Measurements from ENCODE around the gene RTEL1.

The RTEL1 gene

GRCh38 chr20:63690003-63690897, 32.1 kb downstream of the RTEL1 start:
- no peak for DNase-seq

- no peak for DNase-seq
Observed at GRCh38 chr20:63690898-63691710, 33.0 kb downstream of the RTEL1 start.

GRCh38 chr20:63691711-63692435, 33.8 kb downstream of the RTEL1 start:
- DNase-seq, result no peak

DNA sequence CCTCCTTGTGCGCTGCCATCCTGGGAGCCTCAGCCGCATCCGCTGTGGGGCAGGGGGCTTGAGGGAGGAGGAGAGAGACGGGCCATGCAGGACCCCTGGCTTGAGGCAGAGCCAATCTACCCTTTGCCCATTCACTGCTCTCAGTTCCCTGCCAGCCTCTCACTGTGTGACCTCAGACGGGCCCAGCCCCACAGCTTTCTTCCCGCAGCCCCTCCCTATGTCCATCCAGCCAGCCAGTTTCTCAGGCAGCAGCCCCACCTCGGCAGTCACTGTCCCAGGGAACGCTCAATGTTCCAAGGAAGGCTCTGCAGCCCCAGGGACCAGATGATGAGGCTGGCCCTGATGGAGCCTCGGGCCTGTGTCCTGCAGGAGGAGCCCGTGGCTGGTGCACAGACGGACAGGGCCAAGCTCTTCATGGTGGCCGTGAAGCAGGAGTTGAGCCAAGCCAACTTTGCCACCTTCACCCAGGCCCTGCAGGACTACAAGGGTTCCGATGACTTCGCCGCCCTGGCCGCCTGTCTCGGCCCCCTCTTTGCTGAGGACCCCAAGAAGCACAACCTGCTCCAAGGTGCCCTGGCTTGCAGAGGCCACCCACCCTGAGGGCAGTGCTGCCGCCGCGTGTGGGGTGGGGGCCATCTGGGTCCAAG, 34.4 kb downstream of the RTEL1 start:
- DNase-seq, result no peak

- no peak for DNase-seq
Observed at GRCh38 chr20:63693083-63693732, 35.1 kb downstream of the RTEL1 start.

DNA sequence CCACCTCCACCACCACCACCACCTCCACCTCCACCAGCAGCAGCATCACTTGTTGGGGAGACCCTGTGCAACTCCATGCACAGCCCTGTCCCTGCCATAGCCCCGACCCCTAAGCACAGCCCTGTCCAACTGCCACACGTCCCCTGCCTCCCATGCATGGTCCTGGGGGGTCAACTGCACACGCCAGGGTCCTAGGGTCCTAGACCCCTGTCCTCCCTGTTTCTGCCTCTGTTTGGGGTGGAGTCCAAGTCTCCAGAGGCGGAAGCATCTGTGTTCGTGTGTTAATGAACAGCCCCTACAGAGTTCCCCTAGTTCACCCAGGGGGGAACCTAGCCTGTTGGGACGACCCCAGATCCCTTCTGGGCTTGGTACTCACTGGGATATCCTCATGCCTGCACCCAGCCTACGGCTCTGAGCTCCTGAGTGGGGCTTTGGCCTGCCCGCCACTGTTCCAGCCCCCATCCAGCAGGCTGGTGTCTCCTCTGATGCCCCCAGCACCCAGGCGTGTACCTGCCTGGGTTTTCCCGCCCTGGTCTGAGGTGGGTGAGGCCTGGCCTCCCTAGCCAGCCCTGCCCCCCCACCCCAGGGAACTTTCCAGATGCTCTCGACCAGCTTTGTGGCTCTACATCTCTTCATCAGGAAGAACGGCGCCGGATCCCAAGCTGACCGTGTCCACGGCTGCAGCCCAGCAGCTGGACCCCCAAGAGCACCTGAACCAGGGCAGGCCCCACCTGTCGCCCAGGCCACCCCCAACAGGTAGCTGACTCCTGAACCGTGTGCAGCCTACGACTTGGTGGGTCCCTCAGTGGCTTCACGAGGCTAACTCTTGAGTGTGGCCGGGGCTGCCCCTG, 35.8 kb downstream of the RTEL1 start:
- DNase-seq, result no peak

GRCh38 chr20:63694584-63695423, 36.7 kb downstream of the RTEL1 start:
- no peak for DNase-seq

- no peak for DNase-seq
Observed at GRCh38 chr20:63695424-63696305, 37.6 kb downstream of the RTEL1 start.

- no peak for DNase-seq
Observed at GRCh38 chr20:63696306-63696627, 38.2 kb downstream of the RTEL1 start.

- no peak for DNase-seq
Observed at GRCh38 chr20:63696628-63697356, 38.7 kb downstream of the RTEL1 start, which contains the start of gene TNFRSF6B. Gene TNFRSF6B (plus strand): TSS chr20:63696652. CDS start chr20:63696768, 116 bp downstream.

- no peak for DNase-seq
Observed at GRCh38 chr20:63697357-63697867, 39.3 kb downstream of the RTEL1 start.

- DNase-seq, result no peak
Observed at GRCh38 chr20:63697868-63698545, 39.9 kb downstream of the RTEL1 start.

- no peak for DNase-seq
Observed at GRCh38 chr20:63698739-63699465, 40.8 kb downstream of the RTEL1 start.

- no peak for DNase-seq
Observed at GRCh38 chr20:63699466-63700198, 41.5 kb downstream of the RTEL1 start.

DNA sequence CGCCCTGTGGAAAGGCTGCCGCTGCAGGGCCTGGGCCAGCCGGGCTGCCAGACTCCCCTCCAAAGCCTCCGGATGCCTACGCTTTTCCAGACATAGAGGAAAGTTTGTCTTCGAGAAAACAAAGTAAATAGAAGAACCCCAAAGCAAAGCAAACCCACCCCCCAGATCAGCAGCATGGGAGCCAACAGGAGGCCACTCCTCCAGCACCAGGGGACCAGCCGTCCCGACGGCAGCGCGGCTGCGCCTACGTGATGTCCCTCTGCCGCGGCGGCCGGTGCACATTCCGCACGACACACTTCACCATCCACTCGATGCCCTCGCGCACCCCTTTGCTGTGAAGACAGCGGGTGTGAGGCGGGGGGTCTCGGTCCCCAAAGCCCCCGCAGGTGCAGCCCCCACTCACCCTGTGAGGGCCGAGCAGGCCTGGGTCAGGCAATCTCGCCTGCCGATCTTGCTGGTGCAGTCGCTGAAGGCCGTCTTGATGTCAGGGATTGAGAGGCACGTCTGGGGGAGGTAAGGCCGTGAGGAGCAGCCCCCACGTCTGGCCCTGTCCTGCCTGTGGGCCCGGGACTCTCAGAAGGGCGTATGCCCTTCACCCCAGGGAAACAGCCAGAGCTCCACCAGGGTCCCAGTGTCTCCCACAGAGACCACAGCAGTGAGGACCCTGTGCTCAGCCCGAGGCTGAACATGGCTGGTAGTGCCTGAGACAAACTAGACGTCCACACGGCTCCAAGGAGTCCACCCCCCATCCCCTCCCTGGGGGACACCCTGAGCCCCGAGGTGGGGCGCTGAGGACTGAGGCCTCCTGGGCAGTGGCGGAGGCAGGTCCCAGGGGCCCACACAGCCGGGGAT, 42.3 kb downstream of the RTEL1 start:
- DNase-seq, result no peak
